ENCODE measurements around the gene MIF4GD. TPM values are rescaled to one million over a fixed set of nuclear protein-coding genes. Genes with fewer than 3 reads are reported as not detected.
A peak's percentile ranks its signal among the peaks of the same experiment; 100 is the strongest.

MIF4GD gene
- total and polyA plus RNA-seq, 9 of the 15 experiments (the other 6 are each of a cell fraction or from before 2014, with no cell fraction given) = 11.8 to 63.8 (median 28.1) TPM

GRCh38 chr17:75273977-75274708 lies 3.1 kb upstream of the MIF4GD start (continued):
- TF ChIP-seq ZNF584 (CRISPR knock-in tag; IDR thresholded peaks at IDR 0.05; ENCODE audit: low read depth) (peak; percentile 44; the same call in 1 of the 2 replicates), CEBPG (CRISPR knock-in tag; IDR thresholded peaks at IDR 0.05) (no peak), CEBPG (tag; conservative IDR thresholded peaks at IDR 0.05 in 1 of 2, IDR thresholded peaks at IDR 0.05 in 1 of 2) (peak in 1 of 2 experiments; percentile 73; a peak in 2 of 4 replicates), DEAF1 (CRISPR knock-in tag; IDR thresholded peaks at IDR 0.05) (no peak), GMEB1 (CRISPR knock-in tag; IDR thresholded peaks at IDR 0.05) (no peak), ILK (tag; IDR thresholded peaks at IDR 0.05; ENCODE audit: borderline replicate concordance, low read depth) (no peak)

Data from K562 (cell line).